Upper lobe of left lung (tissue), 4 donors: ENCODE data around the gene RND2.

ENCODE experiments used
- EP300 ChIP-seq, 4 donors: sonication (generic); formaldehyde crosslinking; IDR thresholded peaks; one replicate each; pipeline ENCODE4 v1.5.1; 2017; ENCODE audit warnings: antibody characterized with exemption in 4 of 4, control low read depth in 2 of 4
- POLR2A ChIP-seq, 4 donors: fragments of 450-650 bp; IDR thresholded peaks; one replicate each; pipeline ENCODE4 v1.5.1; 2016 to 2017; ENCODE audit warnings: antibody characterized with exemption in 4 of 4, mild to moderate bottlenecking in 2 of 4
- POLR2AphosphoS5 ChIP-seq, 2 donors: sonication (generic); formaldehyde crosslinking; IDR thresholded peaks; one replicate each; pipeline ENCODE4 v1.5.1; 2017; ENCODE audit warnings: antibody characterized with exemption in 2 of 2
- TF ChIP-seq, protein P1 (sequence below), 6 experiments: fragments of 450-650 bp in 4 of 6; fragments of 200-600 bp in 2 of 6; sonication (generic) in 2 of 6; IDR thresholded peaks; one replicate each; pipeline ENCODE4 v1.5.1; 2016 to 2019; ENCODE audit warnings: antibody characterized with exemption in 6 of 6

DNA sequence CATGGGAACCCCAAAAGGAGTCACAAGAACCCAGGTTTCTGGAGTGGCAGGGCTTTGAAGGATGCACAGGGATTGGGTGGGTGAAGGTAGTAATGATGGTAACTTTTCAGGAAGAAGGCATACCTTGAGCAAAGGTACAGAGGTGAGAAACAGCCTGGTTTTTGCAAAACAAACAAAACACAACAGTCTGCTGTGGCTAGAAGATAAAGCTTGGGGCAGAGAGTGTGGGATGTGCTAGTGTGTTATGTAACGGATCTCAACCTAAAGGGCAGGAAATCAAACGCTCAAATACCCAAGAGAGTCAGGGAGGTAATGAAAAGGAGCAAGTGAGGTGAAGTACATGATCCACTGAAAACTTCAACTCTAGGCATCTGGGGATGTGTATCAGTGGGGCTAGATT, 49.8 kb upstream of the RND2 start:
- TF ChIP-seq POLR2AphosphoS5 (IDR thresholded peaks at IDR 0.05) (no peak), EP300 (IDR thresholded peaks at IDR 0.05) (no peak), POLR2A (IDR thresholded peaks at IDR 0.05) (no peak)
- TF ChIP-seq, protein P1, sequence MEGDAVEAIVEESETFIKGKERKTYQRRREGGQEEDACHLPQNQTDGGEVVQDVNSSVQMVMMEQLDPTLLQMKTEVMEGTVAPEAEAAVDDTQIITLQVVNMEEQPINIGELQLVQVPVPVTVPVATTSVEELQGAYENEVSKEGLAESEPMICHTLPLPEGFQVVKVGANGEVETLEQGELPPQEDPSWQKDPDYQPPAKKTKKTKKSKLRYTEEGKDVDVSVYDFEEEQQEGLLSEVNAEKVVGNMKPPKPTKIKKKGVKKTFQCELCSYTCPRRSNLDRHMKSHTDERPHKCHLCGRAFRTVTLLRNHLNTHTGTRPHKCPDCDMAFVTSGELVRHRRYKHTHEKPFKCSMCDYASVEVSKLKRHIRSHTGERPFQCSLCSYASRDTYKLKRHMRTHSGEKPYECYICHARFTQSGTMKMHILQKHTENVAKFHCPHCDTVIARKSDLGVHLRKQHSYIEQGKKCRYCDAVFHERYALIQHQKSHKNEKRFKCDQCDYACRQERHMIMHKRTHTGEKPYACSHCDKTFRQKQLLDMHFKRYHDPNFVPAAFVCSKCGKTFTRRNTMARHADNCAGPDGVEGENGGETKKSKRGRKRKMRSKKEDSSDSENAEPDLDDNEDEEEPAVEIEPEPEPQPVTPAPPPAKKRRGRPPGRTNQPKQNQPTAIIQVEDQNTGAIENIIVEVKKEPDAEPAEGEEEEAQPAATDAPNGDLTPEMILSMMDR (IDR thresholded peaks at IDR 0.05) = no peak
